Measurements from ENCODE around the gene CPNE2.

CPNE2 gene

DNA sequence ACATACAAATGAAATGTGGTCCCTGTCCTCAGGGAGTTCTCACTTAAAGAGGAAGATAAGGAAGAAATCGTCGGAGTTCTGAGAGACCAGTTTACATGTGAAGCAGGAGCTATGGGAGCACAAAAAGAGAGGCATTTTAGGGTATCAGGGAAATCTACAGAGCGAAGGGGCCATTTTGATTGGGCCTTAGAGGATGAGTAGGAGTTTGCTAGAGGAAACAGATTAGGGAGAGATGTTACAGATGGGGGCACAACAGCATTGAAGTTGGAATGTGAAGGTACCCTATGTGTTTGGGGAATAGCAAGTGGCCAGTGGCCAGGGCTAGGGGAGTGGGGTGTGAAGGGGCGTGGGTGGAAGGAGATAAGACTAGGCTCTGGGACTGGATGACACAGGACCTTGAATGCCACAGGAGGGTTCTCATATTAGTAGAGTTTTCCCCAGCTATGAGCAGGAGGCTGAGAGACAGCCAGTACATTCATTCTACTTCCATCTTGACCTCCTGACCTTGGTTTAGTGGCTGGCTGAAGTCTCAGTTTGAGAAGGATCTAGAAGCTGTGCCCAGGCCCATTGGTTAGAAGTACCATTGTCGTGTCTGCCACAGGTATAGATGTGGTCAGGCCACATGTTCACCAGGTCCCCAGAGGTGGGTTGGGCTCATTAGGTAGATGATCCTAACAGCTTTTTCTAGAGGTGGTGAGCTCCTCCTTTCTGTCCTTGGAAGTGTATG lies 34.8 kb downstream of the CPNE2 start:
- DNase-seq: no peak

DNA sequence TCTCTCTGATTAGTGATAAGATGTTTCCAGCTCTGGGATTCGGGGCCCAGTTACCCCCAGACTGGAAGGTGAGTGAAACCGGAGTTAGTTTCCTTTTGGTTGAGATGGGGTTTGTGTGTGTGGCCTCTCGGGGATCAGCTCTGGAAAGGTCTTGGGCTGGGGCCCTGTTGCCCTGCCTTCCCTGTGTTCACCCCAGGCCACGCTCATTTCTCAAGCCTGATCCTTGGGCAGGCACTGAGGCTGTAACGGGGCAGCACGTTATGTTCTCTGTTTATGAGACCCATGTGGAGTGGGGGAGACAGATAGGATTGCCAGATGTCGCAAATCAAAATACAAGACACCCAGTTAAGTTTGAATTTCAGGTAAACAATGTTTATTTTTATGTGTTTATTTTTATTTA lies 35.5 kb downstream of the CPNE2 start:
- no peak for DNase-seq

DNA sequence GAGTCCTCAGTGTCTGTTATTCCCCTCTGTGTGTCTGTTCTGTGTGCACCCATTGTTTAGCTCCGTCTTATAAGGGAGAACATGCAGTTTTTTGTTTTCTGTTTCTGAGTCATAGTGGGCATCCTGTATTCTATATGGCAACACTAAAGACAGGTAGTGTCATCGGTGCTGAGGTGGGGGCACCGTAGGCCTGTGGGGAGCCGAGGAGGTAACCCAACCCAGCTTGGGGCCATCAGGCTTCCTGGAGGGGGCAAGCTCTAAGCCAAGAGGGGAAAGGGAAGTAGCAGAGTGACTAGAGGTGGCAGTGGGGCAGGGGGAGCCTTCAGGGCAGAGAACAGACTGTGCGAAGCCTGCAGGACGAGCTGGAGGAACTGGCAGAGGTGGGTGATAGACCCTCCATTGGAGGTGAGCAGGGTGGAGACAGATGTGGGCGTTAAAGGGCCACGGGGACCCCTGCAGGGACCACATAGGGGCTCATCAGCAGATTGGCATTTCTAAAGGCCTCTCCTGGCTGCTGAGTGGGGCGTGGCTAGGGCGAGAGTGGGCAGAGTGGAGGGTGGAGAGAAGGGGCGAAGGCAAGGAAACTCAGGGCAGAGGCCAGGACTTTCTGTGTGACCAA lies 36.5 kb downstream of the CPNE2 start:
- no peak for DNase-seq

DNA sequence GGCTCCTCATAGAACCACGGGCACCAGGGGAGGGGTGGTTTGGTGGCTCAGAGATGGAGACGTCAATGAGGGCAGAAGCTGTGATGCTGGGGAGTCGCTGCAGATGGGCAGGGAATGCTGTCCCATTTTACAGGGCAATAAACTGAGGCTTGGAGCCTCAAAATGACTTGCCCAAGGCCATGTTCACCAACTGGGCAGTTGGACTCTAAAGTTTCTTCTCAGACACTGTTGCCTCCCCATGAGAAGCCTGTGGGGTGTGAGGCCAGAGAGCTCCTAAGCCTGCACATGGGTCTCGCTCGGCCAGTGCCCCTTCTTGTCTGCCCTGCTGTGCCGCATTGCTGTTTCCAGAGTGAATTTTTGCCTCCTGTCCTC lies 38.6 kb downstream of the CPNE2 start:
- no peak for DNase-seq

DNA sequence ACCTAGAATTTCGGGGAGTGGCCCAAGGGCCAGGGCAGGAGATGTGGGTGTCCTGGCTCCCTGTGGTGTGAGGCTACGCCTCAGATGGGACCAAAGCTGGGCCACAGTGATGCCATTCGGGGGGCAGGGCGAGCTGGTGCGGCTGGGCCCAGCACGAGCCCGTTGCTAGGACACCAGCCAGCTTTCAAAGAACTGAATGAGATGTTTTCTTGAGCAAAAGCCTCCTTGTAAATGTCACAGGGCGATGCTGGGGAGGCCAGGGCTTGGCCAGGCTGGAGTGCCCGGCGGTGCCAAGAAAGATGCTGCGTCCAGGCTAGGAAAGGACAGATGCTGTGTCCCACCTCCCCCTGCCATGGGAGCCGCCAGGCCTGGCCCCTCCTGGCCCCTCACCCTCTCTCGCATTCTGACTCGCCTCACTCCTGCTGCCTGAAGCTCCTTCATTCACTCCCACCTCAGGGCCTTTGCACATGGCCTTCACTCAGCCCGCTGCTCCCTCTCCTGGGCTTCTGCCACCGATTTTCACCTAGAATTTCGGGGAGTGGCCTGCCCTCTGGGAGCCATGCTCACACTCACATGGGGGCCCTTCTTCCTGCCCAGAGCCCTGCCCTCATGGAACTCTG lies 39.1 kb downstream of the CPNE2 start:
- DNase-seq: no peak

DNA sequence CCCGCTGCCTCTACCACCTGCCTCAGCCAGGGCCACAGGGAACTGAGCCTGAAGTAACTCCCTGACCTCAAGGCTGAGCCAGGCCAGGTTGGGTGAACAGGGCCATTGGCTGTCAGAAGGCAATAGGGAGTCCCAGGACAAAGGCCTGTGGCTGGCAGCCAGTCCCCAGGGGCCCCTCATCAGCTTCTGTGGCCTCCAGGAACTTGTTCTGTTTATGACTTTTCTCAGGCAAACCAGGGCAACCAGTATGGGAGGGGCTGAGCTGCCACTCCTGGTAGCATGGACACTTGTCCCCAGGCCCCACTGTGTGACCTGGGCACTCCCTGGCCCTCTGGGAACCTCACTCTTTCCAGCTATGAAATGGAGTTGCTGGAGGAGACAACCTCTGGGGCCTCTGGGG lies 40.1 kb downstream of the CPNE2 start:
- no peak for DNase-seq

DNA sequence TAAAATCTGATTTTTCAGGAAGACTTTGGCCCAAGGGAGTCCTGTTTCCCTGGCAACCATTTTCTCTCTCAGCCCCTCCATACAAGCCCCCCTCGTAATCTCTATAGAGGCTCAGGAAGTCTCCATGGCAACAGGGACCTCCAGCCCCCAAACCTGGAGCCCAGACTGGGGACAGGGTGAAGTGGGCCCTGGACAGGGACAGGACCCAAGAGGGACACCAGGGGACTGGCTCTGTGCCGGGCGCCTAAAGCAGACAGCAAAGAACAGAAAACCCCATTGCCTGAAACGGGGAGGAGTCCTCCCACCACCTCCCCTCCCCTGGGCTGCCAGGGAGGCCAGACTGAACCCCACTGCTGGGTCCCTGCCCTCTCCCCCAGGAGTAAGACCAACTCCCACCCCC lies 40.6 kb downstream of the CPNE2 start:
- no peak for DNase-seq

DNA sequence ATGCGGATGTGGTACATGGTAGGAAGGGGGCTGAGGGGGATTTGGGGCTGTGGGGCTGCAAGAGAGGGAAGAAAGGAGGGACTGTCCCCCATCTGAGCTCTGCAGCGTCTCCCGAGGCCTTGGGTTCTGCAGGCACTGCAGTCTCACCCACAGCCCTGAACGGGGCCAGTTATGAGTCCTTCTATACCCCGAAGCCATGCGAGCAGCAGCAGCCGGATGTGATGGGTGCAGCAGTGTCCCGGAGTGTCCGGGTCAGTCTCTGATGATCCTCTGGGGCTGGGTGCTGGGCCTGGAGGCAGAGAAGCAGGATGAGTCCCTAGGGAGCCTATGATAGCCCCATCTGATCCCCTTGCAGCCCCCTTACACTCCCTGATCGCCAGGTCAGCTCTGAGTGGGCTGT lies 41.5 kb downstream of the CPNE2 start:
- DNase-seq: no peak

DNA sequence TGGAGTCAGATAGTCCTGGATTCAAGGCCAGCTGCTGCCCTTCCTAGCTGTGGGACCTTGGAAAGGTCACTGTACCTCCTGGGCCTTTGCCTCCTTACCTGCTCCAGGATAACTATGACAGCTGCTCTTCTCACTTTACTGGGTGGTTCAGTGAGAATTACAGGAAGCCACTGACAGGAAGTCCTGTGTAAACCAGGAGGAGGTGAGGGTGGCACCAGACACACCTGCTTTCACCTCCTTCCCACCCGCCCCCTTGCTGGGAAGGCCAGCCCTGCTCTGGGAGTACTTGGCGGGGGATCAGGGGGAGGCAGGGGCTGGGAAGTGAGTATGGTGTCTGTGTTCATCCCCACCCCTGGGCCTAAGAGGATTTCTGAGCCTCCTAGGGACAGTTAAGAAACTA lies 42.6 kb downstream of the CPNE2 start:
- no peak for DNase-seq

DNA sequence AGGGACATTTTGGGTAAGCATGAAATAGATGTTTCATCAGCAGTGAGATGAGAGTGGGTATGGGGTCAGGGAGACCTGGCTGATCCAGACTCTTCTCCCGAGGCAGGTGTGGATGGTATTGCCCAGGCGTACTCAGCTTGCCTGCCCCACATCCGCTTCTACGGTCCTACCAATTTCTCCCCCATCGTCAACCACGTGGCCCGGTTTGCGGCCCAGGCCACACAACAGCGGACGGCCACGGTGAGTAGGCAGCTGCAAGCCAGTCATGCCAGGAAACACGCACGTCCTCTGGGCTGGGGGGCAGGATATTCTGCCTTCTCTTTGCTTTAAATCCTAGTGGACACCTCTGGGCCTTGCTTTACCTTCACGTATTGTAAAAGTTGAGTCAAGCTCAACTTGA lies 44.7 kb downstream of the CPNE2 start:
- no peak for DNase-seq

DNA sequence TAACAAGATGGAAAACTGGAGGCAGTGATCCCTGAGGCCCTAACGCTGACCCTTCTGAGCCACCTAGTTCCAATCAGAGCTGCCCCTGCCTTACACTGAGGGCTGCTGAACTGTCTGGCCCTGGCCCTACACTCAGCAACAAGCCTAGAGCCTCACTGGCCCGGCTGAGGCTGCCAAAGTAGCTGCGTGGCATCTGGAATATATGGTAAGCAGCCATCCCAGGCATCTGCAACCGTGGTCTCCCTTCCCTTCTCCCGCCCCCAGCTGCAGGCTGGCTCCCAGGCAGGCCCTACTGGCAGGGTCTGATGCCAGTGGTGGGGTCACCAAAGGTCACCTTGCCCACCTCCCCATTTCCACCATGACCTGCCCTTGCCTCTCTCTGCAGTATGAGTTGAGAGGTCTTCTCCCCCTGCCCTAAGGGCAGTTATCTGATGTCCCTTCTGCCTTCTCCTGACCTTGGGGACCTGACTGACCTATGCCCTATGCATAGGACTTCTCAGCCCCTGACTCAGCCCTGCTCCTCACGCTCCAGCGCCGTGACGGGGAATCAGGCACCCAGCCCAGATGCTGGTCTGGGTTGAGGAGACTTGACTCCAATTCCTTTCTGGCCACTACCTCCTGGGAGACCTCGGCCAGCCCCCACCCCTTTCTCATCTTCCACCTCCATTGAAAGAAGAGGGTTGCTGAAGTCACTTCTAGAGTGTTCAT lies 45.3 kb downstream of the CPNE2 start:
- no peak for DNase-seq

DNA sequence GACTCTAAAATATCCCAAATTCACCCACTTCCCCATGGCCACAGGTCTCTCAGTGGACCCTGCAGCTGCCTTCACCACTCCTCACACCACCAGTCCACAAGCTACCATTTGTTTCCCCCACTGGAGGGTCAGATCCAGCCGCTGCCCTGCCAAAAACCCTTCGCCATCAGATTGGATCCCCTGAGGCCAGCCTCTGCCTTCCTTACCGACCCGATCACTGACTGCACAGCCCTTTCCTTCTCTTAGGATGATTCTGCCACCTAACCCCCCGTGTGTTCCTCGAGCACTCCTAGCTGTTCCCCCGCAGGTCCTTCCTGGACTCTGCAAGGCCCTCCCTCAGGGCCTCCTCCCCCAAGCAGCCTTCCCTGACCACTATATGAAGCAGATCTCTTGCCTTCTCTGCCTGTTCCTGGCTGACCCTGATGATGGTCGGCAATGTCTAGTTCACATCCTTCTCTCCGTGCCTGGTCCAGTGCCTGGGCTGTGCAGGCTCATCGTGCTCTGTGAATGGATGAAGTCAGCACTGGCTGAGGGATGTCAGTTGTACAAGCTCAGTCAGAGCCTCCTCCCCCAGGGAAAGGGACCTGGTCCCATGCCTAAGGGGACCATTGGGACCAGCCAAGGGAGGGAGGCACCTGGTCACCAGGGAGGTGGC lies 46.0 kb downstream of the CPNE2 start:
- DNase-seq: no peak

DNA sequence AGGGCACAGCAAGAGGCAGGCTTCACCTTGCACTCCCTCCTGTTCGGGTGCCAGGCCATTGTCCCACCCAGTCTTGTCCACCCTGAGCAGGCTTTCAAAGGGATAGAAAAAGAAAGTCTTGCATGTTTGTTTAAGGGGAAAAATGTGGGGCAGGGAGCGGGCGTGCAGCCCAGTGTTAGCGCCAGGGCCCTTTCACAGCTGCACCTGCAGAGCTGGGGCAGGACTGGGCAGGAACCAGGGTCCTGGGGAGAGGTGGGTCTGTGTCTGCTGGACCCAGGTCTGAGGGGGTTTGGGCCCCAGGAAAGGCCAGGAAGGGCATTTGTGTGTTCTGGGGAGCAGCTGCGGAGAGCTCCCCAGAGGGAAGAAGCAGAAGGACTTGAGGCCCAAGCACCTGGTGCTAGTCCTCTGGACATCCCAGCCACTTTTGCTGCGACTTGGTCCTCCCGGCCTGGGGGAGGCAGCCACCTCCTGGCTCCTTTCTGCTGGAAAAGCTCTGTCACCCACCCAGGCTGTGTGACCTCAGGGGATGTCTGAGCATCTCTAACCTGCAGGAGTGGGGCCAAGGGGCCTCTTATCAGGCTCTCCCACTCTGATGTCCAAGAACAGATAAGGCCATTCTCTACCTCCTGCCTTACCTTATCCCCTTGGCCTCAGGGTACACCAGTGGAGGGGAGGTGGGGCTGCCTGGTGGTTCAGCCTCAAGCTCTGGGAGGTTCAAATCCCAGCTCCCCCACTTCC lies 48.7 kb downstream of the CPNE2 start:
- no peak for DNase-seq

DNA sequence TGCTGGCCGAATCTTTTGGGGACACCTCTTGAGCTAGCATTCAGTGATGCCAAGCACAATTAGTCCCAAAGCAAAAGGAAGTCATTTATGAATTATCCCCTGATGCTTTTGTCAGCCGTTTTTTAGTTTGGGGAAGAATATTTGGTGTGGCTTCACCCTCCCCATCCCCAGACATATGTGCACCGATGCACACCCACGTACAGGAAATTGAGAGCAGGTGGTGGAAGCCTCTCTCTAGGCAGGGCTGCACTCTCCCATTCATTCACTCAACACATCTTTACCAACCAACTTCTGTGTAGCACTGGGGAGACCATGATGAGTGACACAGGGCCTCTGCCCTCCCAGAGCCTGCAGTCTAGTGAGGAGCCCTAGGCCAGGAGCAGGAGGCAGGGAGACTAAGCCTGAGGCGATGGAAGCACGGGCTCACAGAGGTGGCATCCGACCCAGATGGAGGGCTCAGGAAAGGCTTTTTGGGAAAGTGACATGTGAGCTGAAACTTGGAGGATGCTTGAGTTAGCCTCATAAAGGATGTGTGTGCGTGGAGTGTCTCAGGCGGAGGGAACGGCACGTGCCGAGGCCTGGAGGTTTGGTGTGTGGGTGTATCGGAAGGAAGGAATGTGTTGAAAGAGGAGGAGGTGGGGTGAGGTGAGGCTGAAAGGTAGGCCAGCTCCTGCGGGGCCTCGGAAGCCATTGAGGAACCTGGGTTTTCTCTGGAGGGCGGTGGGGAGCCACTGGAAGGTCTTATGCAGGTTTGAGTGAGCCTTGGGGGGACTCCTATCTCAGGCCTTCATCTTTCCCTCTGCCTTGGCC lies 49.6 kb downstream of the CPNE2 start:
- no peak for DNase-seq

DNA sequence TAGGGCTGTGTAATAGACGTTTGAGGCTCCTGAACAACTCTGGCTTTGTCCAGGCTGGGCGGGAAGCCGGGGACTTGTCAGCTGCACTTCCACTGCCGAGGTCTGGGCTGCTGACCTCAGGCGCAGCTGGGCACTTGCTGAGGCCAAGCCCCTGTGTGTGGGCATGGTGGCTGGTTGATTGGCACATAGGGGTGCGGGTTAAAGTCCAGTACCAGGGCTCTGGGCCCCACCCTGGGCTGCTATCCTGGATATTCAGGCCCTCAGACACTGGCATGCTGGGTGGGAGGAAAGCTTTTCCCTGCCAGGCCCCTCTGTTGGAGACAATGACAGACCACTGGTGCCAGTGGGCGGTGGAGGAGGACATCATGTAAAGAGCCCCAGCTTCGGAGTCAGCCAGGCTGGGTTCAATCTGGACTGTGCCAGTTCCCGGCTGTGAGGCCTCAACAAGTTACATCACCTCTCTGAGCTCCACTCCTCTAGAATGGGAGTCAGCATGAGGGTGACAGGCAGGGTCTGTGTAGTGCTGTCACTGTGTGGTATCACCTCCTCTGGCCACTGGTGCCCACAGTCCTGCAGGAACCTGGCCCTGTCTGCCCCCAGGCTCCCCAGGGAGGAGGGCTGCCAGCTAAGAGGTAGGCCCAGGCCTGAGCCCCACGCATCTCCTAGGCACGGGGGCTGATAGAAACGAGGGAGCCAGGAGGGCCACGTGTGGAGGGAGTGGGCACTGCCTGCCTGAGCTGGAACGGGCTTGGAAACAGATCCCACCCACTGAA lies 51.0 kb downstream of the CPNE2 start:
- no peak for DNase-seq

DNA sequence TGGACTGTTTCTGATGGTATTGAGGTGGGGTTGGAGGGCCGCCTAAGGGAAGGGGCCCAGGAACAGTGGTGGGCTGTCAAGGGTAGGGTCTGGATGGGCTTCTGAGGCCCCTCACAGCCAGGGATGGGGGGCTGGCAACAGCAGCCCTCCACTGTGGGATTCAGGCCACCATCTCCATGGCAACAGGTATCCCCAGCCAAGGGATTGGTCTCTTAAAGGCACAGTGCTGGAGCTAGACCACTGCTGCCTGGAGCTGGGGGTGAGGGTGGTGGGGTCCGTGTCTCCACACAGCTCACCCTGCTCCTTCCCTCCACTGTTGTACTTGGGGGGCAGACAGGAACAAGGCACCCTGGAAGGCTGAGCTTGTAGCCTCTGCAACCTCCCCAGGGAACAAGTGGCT lies 51.6 kb downstream of the CPNE2 start:
- no peak for DNase-seq

DNA sequence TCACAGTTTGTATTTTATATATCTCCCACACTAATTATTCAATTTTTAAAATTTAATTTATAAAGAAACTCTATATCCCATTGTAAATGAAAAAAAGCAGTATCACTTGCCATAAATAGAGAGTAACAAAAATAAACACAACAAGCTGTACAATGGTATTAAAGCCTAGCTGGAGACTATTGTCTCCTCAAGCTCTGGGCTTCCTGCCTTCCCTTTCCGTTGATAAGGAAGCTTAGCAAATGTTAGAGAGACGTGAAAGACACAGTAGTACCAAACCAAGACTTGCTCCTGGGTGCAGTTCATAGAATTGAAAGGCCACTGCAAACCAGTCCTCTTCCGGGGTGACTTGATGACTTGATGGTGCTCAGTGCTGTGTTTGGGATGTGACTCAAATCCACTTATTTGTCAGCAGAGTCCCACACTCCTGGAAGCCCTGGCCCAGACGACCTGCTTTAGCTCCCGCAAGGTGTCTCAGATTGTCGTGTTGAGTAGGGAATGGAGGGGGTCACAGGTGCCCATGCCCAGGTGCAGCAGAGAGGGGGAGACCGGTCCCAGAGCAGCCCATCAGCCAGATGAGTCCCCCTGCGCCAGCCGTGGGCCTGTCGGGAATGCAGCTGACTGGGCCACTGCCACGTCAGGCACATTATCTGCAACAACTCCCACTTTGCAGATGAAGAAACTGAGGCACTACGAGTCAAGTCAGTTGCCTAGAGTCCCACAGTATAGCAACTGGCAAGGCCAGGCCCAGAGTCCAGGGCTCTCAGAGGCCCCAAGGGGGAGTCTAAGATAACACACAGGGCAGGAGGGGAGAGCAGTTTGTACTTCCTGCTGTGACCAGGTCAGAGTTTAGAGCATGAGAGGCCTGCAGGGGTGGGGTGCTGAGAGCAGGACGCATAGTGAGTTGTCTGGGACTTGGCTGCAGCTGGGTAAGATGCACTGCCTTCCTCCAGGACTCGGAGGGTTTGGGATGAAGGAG lies 53.0 kb downstream of the CPNE2 start:
- DNase-seq: no peak

DNA sequence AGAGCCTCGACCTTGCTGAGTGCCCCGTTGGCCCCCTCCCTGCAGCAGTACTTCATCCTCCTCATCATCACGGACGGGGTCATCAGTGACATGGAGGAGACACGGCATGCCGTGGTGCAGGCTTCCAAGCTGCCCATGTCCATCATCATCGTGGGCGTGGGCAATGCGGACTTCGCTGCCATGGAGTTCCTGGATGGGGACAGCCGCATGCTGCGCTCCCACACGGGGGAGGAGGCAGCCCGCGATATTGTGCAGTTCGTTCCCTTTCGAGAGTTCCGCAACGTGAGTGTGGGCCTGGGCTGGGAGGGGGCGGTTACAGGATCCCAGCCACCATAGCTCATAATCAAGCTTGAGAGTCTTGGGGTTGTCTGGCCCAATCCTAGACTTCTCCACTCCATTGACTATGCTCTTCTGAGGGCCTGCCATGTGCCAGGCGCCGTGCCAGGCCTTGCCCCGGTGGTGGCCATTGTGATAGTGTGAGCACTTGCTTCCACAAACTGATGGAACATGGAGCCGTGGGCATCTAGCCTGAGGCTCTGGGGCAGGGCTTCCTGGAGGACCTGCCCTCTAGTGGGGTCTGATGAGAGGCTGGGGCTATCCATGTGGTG lies 53.8 kb downstream of the CPNE2 start:
- no peak for DNase-seq

DNA sequence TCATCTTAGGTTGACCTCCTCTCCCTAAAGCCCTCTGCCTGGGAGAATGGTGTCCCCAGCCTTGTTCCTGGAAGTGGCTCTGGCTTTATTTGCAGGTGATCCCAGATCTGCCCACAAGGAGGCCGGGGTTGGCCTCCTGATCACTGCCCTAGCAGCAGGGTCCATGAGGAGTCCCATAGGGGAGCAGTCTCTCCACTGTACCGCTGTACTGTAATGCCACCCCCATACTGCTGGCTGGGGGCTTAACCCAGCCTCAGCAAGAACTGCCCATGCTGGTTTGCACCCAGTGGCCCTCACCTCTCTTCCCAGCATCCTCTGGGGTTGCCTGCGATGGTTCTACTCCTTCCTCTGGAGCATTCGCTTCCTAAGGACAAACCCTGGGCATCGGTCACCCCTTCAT lies 54.4 kb downstream of the CPNE2 start:
- DNase-seq: no peak
